ENCODE data around the gene RBL1.

GRCh38 chr20:37128803-37129202 lies 33.0 kb upstream of the RBL1 start:
- TF ChIP-seq POLR2AphosphoS5 (IDR thresholded peaks at IDR 0.05; ENCODE audit: low read depth, low read length) (no peak), TAF1 (IDR thresholded peaks at IDR 0.05; ENCODE audit: low read depth, low read length) (no peak)

All from GM12891 (cell line).